Activated CD4-positive, CD25-positive, alpha-beta regulatory T cell (primary cell): ENCODE measurements around the gene GDPD3.
A peak's percentile ranks its signal among the peaks of the same experiment; 100 is the strongest.

Source experiments
- DNase-seq, 4 experiments: peaks; one replicate each; lab custom pipeline; 2025; lab: John Stamatoyannopoulos, UW

Gene GDPD3

GRCh38 chr16:30054959-30055553 lies 58.3 kb downstream of the GDPD3 start:
- DNase-seq: peak in 2 of 4 experiments; percentile 12 to 20
